Activated CD4-positive, alpha-beta T cell treated with anti-CD3 and anti-CD28 coated beads for 1 hour (primary cell): ENCODE measurements around the gene TTC16.

Source experiments
- DNase-seq: peaks from one replicate; pipeline ENCODE4 v3.0.0-alpha.2; 2020

The TTC16 gene

DNA sequence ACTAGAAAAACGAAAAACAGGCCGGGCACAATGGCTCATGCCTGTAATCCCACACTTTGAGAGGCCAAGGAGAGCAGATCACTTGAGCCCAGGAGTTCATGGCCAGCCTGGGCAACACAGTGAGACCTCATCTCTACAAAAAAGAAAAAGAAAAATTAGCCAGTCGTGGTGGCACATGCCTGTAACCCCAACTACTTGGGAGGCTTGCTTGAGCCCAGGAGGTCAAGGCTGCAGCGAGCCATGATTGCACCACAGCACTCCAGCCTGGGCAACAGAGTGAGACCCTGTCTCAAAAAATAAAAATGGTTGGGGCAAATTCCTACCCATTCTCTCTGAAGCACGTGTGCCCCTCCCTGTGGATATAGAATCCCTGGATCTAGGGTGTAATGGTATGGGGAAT lies 17.5 kb upstream of the TTC16 start:
- DNase-seq: no peak

DNA sequence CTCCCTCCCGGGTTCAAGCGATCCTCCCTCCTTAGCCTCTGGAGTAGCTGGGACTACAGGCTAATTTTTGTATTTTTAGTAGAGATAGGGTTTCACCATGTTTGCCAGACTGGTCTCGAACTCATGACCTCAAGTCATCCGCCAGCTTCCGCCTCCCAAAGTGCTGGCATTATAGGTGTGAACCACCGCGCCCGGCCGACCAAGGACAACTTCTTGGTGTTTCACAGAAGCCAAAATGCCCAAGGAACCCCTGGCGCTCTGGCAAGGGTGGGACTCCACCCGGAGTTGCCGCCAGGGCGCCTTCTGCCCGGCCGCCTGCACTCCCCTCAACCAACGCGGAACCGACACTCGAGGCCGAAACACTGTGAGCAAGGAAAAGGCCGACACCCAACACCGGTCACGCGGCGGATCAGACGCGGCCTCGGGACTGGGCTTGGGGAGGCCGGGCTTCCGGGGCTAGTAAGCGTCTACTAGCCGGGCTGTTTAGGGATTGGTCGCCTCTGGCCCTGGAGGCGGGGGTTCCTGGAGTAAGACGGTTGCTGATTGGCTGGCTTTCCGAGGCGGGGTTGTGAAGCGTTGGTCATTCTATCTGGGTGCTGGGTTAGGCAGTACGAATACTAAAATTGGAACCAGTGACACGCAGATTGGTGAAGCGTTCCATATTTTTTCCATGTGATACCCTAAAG lies 16.8 kb upstream of the TTC16 start:
- peak; percentile 72 for DNase-seq

DNA sequence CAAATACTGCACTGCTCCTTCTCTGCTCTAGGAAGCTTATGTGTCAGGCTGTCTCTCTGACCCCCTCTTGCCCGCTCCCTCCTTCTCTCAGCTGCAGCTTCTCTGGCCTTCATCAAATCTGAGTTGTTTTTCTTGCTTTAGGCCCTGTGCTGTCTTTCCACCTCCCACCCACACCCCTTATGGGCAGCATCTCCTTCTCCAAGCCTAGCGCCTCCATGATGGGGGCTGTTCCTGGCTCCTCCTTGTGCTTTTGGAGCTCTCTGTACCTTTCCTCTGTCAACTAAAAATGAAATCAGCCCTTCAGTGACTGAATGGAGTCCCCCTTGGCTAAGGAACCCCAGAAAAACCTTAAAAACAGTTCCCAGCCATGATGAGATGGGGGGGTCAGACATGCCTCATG lies 15.7 kb upstream of the TTC16 start:
- no peak for DNase-seq

DNA sequence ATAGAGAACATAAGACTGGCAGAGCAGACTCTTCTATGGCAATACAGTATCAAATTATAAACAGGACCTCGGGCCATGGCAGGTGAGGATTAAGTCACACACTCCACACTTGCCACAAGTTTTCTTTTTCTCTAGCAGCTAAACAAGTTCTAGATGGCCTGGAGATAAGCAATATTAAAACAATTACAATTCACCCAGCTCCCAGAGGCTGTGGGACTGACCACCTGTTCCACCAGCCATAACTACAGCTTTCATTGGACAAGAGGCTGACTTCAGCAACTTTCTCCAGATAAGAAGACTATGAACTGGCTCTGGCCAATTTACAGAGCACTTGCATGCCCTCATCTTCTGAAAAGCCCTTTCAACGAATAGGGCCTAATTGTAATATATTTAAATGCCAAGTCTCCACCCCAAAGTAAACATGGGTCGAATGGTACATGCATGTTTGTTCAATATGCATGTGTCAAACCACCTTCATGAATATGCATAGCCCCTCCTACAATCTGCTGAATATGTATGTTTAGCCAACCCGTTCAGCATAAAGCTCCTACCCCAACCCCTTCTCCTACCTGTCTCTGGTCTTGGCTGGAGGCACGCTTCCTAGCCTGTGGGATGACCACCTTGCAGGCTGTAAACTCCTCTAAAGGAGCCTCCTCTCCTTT lies 15.2 kb upstream of the TTC16 start:
- DNase-seq: no peak

DNA sequence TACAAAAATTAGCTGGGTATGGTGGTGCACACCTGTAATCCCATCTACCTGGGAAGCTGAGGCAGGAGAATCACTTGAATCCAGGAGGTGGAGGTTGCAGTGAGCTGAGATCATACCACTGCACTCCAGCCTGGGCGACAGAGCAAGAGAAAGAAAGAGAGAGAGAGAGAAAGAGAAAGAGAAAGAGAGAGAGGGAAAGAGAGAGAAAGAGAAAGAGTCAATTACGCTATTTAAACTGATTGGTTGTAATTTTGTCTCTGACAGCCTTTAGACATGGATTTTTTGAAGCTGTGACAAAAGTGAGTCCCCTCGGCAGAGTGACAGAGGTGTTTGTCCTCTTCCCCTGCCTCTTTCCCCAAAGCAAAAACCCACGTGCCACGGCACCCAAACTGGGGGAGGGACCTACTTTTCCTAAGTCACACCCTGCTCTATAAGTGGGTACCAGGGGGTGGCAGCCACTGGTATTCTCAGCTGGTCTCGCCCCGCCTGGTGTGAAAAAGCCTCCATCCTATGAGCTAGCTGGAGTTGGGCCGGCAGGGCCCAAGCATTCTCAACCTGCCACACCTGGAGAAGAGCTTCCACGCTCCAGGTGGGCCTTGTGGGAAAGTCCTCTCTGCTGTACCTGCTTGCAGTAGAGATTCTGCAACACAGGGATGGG lies 12.5 kb upstream of the TTC16 start:
- DNase-seq: no peak

DNA sequence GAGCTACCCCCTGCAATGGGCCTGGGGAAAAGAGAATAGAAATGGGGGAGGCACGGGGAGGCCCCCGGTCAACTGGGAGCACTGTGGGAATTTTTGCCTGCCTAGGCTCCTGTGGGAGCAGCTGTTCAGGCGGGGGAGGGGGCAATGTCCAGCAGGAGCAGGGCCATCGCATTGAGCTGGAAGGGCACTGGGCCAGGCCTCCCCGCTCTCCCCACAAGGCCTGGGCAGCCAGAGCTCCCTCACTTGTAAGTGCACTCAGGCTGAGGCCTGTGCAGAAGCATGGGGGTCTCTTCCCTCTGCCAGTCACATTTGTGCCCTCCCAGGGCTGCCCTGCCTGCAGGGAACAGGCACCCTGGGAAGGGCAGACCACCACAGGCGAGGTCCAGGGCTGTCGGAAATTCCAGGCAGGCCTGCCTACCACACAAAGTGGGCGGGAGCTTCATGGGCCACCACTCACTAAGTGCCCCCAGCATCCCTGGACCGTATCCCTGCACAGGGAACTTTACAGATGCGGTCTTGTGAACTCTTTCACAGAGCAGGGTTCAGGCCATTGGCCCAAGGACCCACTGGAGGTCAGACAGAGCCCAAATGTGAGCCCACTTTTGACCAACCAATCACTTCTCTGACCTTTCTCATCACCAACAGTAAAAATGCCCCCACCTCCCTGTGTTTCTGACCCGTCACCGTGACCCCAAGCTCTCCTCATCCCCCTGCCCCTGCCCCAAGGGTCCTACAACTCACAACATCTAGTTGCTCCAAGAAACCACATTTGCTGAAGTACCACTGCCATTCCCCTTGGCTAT lies 10.1 kb upstream of the TTC16 start:
- no peak for DNase-seq

DNA sequence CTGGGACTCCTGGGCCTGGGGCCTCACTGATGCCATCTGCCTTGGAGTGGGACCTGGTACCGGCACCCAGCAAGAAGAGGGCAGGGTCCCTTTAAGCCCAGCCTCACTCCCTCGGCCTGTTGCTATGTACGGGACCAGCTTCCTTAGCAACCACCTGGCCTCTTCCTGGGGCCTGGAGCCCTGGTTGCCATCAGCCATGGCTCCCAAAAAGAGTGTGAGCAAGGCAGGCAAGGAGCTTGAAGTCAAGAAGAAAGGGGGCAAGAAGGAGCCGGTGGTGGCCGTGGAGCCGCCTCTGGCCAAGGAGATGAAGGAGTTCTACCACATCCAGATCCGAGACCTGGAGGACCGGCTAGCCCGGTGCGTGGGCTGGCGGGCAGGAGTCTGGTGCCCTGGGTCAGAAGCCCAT lies 9.0 kb upstream of the TTC16 start, which contains the start of gene CFAP157:
Gene CFAP157 (plus strand): TSS at position 153 of the 406 bp plus-strand sequence. CDS start 44 bp downstream, at position 197.
- no peak for DNase-seq

DNA sequence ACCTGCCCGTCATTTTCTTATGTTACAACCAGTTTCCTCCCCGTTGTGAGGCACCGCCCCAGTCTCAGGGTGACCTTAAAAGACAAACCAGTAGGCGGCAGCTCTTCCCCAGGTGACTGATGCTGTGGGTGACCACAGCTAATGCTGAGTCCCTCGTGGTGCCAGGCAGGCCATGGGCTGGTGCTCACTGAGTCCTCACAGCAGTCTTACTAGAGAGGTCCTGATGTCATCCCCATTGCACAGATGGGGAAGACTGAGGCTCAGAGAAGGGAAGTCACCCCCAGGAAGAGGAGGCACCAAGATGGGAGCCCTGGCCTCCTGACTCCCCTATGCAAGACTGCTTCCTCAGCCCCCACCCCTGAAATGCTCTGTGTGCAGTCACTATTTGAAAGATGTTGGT lies 8.1 kb upstream of the TTC16 start:
- DNase-seq: no peak

DNA sequence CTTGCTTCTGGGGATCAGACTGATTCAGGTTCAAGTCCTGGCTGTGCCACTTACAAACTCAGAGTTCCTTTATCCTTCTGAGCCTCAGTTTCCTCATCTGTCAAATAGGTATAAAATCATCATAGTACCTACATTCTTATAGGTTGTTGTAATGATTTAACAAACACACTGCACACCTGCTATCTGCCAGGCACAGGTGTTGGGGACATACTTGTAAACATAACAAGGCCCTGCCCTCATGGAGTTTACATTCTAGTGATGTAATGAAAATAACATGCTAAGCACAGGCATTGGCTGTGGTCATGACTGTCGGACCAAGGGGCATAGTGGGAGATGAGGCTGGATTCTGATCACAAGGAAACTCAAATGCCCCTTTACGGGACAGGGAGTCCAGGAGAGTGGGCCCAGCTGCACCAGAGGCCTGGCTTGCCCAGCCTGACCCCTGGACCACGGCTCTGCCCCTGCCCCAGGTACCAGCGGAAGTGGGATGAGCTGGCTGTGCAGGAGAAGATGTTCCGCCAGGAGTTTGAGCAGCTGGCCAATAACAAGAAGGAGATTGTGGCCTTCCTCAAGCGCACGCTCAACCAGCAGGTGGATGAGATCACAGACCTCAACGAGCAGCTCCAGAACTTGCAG lies 6.8 kb upstream of the TTC16 start:
- DNase-seq: no peak

DNA sequence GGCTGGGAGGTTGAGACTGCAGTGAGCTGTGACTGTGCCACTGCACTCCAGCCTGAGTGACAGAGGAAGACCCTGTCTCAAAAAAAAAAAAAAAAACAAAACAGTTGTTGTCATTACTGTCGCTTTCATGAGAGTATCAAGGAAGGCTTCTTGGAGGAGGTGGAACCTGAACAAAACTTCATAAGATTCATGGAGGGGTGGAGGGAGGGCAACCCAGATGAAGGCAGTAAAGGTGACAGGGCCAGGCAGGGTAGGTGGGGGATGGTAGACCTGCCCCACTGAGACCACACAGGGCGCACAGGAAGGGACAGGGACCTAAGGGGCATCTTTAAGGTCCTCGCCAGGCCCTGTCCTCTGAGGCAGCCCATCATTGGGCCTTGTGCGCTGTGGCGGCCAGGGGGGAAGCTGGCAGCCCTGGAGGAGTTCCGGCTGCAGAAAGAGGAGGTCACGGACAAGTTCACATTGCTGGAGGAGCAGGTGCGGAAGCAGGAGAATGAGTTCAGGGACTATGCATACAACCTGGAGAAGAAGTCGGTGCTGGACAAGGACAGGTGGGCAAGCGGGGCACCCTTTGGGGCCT lies 5.6 kb upstream of the TTC16 start:
- DNase-seq: no peak

DNA sequence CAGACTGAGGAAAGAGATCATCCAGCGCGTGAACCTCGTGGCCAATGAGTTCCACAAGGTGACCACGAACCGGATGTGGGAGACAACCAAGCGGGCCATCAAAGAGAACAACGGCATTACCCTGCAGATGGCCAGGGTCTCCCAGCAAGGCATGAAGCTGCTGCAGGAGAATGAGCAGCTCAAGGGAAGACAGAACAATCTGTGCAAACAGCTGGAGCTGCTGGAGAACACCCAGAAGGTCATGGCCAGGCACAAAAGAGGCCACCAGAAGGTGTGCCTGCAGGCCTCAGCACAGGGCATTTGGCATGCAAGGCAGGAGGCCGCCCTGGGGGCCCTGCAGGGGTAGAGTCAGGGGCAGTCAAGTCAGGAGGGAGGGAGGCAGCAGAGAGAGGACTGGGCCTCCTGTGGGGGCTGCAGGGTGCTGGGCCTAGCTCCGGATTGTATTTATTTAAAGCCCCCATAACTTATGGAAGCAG lies 4.6 kb upstream of the TTC16 start:
- no peak for DNase-seq

DNA sequence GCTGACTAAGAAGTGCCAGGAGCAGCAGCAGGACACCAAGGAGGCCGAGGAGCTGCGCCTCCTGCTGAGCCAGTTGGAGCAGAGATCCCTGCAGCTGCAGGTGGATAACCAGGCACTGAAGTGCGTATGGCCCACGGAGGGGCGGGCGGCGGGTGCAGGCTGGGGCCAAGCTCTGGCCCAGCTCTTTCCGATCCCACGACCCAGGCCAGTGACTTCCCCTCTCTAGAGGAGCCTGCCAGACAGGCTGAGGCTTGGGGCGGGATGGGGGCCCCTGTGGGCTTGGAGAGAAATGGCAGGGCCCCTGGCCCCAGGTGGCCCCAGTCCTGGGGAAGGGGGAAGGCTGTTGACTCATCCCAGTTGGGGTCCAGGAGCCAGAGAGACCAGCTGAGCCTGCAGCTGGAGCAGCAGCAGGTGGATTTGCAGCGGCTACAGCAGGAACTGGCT lies 4.0 kb upstream of the TTC16 start:
- no peak for DNase-seq

DNA sequence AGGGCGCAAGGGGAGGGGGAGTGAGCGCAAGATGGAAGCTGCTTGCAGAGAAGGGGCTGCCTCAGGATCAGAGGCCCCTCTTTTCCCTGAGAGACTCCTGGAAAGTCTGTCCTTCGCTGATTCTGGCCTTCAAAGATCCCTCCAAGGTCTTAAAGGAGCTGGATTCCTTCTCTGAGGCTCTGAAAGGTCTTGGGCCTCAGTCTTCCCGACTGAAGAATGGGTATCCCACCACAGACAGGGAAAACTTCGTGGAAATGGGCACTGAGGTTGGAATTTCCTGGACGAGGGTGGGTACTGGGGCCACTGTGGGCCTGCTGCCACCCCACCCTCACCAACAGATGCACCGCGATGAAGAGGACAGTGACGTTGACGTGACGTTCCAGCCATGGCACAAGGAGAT lies 3.5 kb upstream of the TTC16 start:
- DNase-seq: no peak

DNA sequence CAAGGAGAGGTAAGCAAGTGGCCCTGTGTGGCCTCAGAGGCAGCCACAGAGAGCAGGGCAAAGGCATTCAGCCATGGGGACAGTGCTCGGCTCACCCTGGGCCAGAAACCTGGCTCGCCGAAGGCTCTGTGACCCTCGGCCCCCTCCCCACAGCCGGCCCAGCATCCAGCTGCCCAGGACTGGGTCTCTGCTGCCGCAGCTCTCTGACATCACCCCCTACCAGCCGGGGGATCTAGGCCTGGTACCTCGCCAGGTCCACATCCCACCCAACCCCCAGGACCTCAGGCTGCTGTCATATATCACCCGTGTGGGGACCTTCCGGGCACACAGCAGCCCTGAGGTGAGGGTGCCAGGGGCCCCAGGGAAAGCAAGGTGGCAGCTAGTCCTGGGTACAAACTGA lies 3.0 kb upstream of the TTC16 start:
- DNase-seq: no peak

DNA sequence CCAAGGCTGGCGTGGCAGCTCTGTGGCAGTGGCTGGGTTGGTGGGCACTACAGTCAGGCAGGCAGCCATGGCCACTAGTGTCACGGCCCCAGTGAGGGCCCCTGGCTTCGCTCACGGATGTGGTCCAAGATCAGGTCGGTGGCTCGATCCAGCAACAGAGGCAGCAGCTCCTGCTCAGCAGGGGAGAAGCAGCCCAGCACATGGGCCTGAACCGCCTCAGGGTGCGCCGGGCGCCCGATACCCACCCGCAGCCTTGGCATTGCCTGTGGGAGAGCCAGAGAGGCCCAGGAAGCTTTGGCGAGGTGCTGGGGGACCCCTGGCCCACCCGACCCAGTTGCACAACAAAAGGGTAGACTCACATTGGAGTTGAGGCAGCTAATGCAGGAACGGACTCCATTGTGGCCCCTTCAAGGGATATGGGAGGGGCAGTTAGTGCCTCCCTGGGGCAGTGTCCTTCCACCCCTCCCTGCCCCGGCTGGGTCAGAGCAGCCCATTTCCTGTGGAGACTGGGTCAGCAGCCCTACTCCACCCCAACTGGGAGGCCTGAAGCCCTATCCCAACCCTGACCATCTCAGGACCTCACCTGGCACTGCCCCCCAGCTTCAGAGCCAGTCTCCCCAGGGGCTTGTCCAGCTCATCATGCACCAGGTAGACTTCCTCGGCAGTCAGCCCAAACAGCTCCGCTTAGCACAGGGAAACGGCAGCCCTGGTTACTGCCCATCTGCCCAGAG lies 1.7 kb upstream of the TTC16 start:
- DNase-seq: no peak

DNA sequence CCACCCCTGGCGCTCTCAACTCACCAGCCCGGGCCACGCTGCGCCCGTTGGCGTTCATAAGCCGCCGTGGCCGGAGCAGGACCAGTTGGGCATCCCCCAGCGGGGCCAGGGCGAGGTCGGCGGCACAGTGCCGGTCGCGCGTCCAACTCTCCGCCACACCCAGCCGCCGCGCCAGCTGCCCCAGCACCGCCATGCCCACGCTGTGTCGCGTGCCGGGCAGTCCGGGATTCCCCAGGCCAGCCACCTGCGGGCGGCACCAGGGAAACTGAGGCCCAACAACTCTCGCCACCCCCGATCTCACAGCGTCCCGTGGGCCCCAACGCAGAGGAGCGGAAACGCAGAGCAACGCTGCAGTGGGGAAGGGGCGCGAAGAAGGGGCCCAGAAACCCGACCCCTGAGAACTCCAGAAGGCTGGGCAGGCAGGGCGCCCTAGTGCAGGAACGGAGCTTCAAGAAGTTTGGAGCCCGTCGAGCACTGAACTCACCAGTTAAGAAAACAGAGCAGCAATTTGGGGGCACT lies 869 bp upstream of the TTC16 start:
- no peak for DNase-seq

DNA sequence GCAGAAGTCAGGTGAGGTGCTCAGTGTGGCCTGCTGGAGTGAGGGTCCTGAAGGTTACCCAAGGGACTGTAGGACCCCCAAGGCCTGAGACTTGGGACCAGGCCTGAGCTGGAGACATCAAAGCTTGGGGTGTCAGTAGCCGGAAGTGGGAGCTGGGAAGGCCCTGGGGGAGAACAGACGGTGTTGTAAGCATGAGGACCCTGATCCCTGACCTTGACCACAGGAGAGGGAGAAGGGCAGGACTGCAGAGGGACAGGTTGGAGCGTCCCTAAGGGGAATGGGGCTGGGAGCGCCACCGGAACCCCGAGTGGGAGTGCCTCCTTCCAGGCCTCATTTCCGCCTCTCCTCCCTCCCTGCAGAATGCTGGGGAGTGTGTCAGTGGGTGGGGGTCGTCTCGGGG lies 533 bp downstream of the TTC16 start:
- no peak for DNase-seq

DNA sequence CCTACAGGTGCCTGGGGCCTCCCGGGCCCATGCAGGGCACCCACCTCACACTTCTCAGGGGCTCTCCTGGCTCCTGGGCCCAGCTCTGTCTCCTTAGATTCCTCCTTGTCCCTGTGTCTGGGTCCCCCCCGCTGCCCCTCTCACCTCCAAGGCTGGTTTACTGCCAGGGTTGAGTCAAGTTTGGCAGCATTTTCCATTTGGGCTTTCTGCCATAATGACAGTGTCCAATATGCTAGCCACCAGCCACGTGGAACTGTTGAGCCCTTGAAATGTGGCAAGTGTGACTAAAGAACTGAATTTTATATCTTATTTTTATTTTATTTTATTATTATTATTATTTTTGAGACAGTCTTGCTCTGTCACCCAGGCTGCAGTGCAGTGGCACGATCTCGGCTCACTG lies 1.9 kb downstream of the TTC16 start:
- no peak for DNase-seq

DNA sequence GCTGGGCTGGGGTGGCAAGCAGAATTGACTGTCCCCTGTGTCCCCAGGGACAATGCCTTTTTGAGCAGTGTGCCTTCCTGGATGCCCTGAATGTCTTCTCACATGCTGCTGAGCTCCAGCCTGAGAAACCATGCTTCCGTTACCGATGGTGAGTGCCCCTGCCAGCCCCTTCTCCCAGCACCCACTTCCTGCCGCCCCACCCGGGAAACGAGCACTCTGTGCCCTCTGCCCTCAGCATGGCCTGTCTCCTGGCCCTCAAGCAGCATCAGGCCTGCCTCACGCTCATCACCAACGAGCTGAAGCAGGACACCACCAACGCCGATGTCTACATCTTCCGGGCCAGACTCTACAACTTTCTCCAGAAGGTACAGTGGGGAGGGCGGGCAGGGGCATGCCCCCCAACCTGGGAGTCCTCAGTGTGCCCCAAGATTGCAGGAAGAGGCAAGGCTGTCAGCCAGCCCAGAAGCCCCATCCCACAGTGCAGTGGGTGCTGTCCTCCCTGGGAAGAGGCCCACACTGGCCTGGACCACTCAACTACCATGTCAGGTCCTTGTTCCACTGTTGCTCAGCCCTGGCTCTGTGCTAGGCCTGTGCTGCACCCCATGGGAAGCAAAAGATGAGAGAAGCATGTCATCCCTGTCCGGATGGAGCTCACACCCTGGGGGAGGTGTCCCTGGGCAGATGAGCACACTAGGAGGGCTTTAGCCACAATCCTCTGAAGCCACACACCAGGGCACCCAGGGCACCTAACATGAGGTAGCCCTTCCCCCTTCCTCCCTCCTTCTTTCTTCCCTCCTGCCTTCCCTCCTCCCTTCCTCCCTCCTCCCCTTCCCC lies 4.4 kb downstream of the TTC16 start:
- DNase-seq: no peak

DNA sequence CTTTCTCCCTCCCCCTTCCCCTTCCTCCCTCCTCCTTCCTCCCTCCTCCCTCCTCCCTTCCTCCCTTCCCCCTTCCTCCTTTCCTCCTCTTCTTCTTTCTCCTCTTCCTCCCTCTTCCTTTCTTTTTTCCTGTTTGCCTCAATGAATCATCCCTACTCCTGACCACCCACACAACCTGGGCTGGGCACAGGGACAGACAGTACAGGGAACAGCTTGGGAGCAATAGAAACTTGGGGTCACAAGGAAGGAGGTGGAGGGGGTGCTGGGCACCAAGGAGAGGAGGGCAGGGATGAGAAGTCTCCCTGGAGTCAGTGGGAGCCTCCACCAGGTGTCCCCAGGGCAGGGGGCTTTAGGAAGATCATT lies 5.0 kb downstream of the TTC16 start:
- DNase-seq: no peak
